ENCODE measurements around the gene CYFIP1.
A peak's percentile ranks its signal among the peaks of the same experiment; 100 is the strongest.

DNA sequence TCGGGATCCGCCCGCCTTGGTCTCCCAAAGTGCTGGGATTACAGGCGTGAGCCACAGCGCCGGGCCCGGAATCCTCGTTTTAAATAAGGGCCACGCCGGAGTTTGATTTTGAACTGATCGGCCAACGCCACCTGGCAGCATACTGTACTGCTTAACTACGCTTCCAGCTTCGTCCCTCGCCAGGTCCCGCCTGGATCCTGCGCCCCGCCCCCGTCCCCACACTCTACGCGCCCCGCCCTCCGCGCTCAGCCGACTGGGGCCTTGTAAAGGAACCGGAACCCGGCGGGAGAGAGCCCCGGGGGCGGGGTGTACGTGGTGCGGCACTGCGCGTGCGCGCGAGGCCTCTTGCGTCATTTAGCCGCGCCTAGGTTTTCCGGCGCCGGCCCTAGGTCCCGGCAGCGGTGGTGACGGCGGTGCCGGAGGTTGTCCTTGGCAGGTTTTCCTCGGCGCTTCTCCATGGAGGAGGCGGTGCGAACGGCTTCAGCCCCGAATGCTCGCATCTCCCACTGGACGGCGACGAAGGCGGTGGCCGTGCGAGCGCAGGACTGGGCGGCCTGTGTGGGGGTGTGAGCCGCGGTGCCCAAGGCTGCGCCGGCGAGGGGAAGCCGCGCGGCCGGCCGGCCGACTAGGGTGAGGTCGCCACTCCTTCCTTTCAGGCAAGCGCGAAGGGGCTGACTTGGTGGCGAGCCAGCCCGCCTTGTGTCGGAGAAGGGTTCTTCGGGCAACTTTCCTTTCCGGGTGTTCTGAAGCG is 141.7 kb downstream of the CYFIP1 start, which contains the start of gene NIPA2:
- TF ChIP-seq POLR2A (IDR thresholded peaks at IDR 0.05): peak; percentile 70 to 84
- TF ChIP-seq, protein P1, sequence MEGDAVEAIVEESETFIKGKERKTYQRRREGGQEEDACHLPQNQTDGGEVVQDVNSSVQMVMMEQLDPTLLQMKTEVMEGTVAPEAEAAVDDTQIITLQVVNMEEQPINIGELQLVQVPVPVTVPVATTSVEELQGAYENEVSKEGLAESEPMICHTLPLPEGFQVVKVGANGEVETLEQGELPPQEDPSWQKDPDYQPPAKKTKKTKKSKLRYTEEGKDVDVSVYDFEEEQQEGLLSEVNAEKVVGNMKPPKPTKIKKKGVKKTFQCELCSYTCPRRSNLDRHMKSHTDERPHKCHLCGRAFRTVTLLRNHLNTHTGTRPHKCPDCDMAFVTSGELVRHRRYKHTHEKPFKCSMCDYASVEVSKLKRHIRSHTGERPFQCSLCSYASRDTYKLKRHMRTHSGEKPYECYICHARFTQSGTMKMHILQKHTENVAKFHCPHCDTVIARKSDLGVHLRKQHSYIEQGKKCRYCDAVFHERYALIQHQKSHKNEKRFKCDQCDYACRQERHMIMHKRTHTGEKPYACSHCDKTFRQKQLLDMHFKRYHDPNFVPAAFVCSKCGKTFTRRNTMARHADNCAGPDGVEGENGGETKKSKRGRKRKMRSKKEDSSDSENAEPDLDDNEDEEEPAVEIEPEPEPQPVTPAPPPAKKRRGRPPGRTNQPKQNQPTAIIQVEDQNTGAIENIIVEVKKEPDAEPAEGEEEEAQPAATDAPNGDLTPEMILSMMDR (IDR thresholded peaks at IDR 0.05): peak in 2 of 5 experiments; percentile 35 to 47

Measured in tibial nerve (tissue), 3 donors.